ENCODE data around the gene CA11. TPM values are rescaled to one million over a fixed set of nuclear protein-coding genes. Genes with fewer than 3 reads are reported as not detected.
"Not testable (repeated sequence)": the region's sequence is repeated elsewhere in the genome, so short reads cannot be mapped to it uniquely, and the experiment has no call there.

Gene CA11
- total RNA-seq, 1 experiment from 2014 or later: 103 TPM

GRCh38 chr19:48671446-48671995 lies 25.5 kb upstream of the CA11 start:
- no peak for DNase-seq (ENCODE audit: low spot score)
- in situ Hi-C loops (cut with HindIII; ENCODE audit: low sequenced_read_pairs): no loop called here

GRCh38 chr19:48670699-48671445 lies 24.9 kb upstream of the CA11 start:
- no peak for DNase-seq (ENCODE audit: low spot score)
- in situ Hi-C loops (cut with HindIII; ENCODE audit: low sequenced_read_pairs): no loop called here

- in situ Hi-C loops (cut with HindIII; ENCODE audit: low sequenced_read_pairs): no loop called here
- no peak for DNase-seq (ENCODE audit: low spot score)
Measured at GRCh38 chr19:48669903-48670668, 24.1 kb upstream of the CA11 start.

- no peak for DNase-seq (ENCODE audit: low spot score)
- in situ Hi-C loops (cut with HindIII; ENCODE audit: low sequenced_read_pairs): no loop called here
Measured at GRCh38 chr19:48668761-48669160, 22.8 kb upstream of the CA11 start.

GRCh38 chr19:48668332-48668731 lies 22.3 kb upstream of the CA11 start:
- DNase-seq (ENCODE audit: low spot score): peak; percentile 77
- in situ Hi-C loops (cut with HindIII; ENCODE audit: low sequenced_read_pairs): no loop called here

- DNase-seq (ENCODE audit: low spot score): no peak
- in situ Hi-C loops (cut with HindIII; ENCODE audit: low sequenced_read_pairs): no loop called here
Measured at GRCh38 chr19:48665786-48666185, 19.8 kb upstream of the CA11 start.

- no peak for DNase-seq (ENCODE audit: low spot score)
- in situ Hi-C loops (cut with HindIII; ENCODE audit: low sequenced_read_pairs): no loop called here
Measured at GRCh38 chr19:48664476-48664875, 18.5 kb upstream of the CA11 start.

- in situ Hi-C loops (cut with HindIII; ENCODE audit: low sequenced_read_pairs): no loop called here
Measured at GRCh38 chr19:48663667-48664066, 17.7 kb upstream of the CA11 start.

GRCh38 chr19:48661711-48662090 lies 15.7 kb upstream of the CA11 start:
- no peak for DNase-seq (ENCODE audit: low spot score)
- in situ Hi-C loops (cut with HindIII; ENCODE audit: low sequenced_read_pairs): no loop called here

More at GRCh38 chr19:48663667-48664066, 17.7 kb upstream of the CA11 start:
- DNase-seq (ENCODE audit: low spot score): no peak

GRCh38 chr19:48660852-48661710 lies 15.1 kb upstream of the CA11 start:
- in situ Hi-C loops (cut with HindIII; ENCODE audit: low sequenced_read_pairs): no loop called here
- DNase-seq (ENCODE audit: low spot score): peak; percentile 95

- peak; percentile 58 for DNase-seq (ENCODE audit: low spot score)
- in situ Hi-C loops (cut with HindIII; ENCODE audit: low sequenced_read_pairs): no loop called here
Measured at GRCh38 chr19:48659768-48660167, 13.8 kb upstream of the CA11 start.

- in situ Hi-C loops (cut with HindIII; ENCODE audit: low sequenced_read_pairs): no loop called here
Measured at GRCh38 chr19:48658483-48658882, 12.5 kb upstream of the CA11 start.

GRCh38 chr19:48657828-48658227 lies 11.8 kb upstream of the CA11 start:
- DNase-seq (ENCODE audit: low spot score); in situ Hi-C loops (cut with HindIII; ENCODE audit: low sequenced_read_pairs): not testable (repeated sequence)

More at GRCh38 chr19:48658483-48658882, 12.5 kb upstream of the CA11 start:
- DNase-seq (ENCODE audit: low spot score): no peak

GRCh38 chr19:48656840-48657474 lies 11.0 kb upstream of the CA11 start:
- peak; percentile 33 for DNase-seq (ENCODE audit: low spot score)
- in situ Hi-C loops (cut with HindIII; ENCODE audit: low sequenced_read_pairs): no loop called here

GRCh38 chr19:48654299-48655059 lies 8.5 kb upstream of the CA11 start:
- in situ Hi-C loops (cut with HindIII; ENCODE audit: low sequenced_read_pairs): no loop called here
- no peak for DNase-seq (ENCODE audit: low spot score)

GRCh38 chr19:48651683-48652048 lies 5.7 kb upstream of the CA11 start:
- in situ Hi-C loops (cut with HindIII; ENCODE audit: low sequenced_read_pairs): no loop called here
- DNase-seq (ENCODE audit: low spot score): no peak

GRCh38 chr19:48650974-48651682 lies 5.1 kb upstream of the CA11 start:
- no peak for DNase-seq (ENCODE audit: low spot score)
- in situ Hi-C loops (cut with HindIII; ENCODE audit: low sequenced_read_pairs): no loop called here

GRCh38 chr19:48648134-48648533 lies 2.1 kb upstream of the CA11 start:
- in situ Hi-C loops (cut with HindIII; ENCODE audit: low sequenced_read_pairs): no loop called here
- DNase-seq (ENCODE audit: low spot score): peak; percentile 87

Measured in G401 (cell line).